Stomach (tissue), 9 donors: ENCODE measurements around the gene IDNK. TPM values are rescaled to one million over a fixed set of nuclear protein-coding genes. Genes with fewer than 3 reads are reported as not detected.
A peak's percentile ranks its signal among the peaks of the same experiment; 100 is the strongest.

ENCODE experiments used
- DNase-seq, 2 donors: peaks; one replicate each; pipeline versions ENCODE4 v3.0.0 to v3.0.0-alpha.2; 2013 to 2019
- H3K27ac ChIP-seq, 5 donors: fragments of 200-600 bp in 4 of 5; sonication (generic) in 4 of 5; one replicate each; pipeline ENCODE4 v1.5.1; 2013 to 2019; ENCODE audit warnings: mild to moderate bottlenecking in 1 of 5, moderate library complexity in 1 of 5
- H3K27me3 ChIP-seq, 3 donors: fragments of 200-600 bp; sonication (generic); one replicate each; pipeline ENCODE4 v1.5.1; 2017 to 2019; ENCODE audit warnings: mixed run types in 1 of 3
- H3K36me3 ChIP-seq, 4 donors: fragments of 200-600 bp; sonication (generic); 1 replicate in 3 of 4; 2 replicates in 1 of 4; pipeline ENCODE4 v1.5.1; 2016 to 2019
- H3K4me1 ChIP-seq, 4 donors: fragments of 200-600 bp; sonication (generic); one replicate each; pipeline ENCODE4 v1.5.1; 2016 to 2019
- H3K4me3 ChIP-seq, 4 donors: fragments of 200-600 bp; sonication (generic) in 3 of 4; one replicate each; pipeline ENCODE4 v1.5.1; 2016 to 2019; ENCODE audit warnings: mild to moderate bottlenecking in 1 of 4
- H3K9me3 ChIP-seq, 4 donors: fragments of 200-600 bp; sonication (generic); one replicate each; pipeline ENCODE4 v1.5.1; 2016 to 2019
- EP300 ChIP-seq: sonication (generic); formaldehyde crosslinking; IDR thresholded peaks from one replicate; pipeline ENCODE4 v1.6.1; 2017; ENCODE audit warnings: antibody characterized with exemption
- POLR2A ChIP-seq, 4 donors: fragments of 450-650 bp; IDR thresholded peaks; one replicate each; pipeline ENCODE4 v1.6.1; 2016; ENCODE audit warnings: antibody characterized with exemption in 4 of 4, control low read depth in 2 of 4, mild to moderate bottlenecking in 1 of 4, moderate library complexity in 1 of 4
- POLR2AphosphoS5 ChIP-seq, 3 donors: sonication (generic); formaldehyde crosslinking; IDR thresholded peaks; one replicate each; pipeline ENCODE4 v1.6.1; 2016; ENCODE audit warnings: antibody characterized with exemption in 3 of 3
- WGBS, 5 donors: extraction: QIAGEN DNeasy Blood & Tissue Kit in 3 of 5; methylation state at CpG; one replicate each; pipeline versions ENCODE4 v1.1.5 to v1.1.7; 2013 to 2018; 5-methylcytosine and 5-hydroxymethylcytosine counted together
- intact Hi-C: fragments of 100-400 bp; cut with DNase I; formaldehyde crosslinking; loops from one replicate; pipeline ENCODE4 v1.15.1; 2023; ENCODE audit warnings: low total_unique reads
- polyA plus RNA-seq, 3 donors: library from polyadenylated mRNA; stranded (reverse); fragments of 200-250 nt; gene quantifications; one replicate each; pipeline ENCODE4 v1.2.3, GENCODE V29; 2013
- total RNA-seq, 5 donors: library from RNA; depleted of rRNA; stranded (reverse); fragments of >200 nt; gene quantifications; one replicate each; pipeline versions ENCODE4 v1.1.0 to v1.2.3, GENCODE V29; 2014 to 2016
- TF ChIP-seq, protein P1 (sequence below), 7 experiments: fragments of 450-650 bp in 4 of 7; fragments of 200-600 bp in 3 of 7; sonication (generic) in 3 of 7; IDR thresholded peaks; one replicate each; pipeline ENCODE4 v1.5.1; 2016 to 2019; ENCODE audit warnings: antibody characterized with exemption in 7 of 7, control low read depth in 2 of 7, mild to moderate bottlenecking in 1 of 7
- donor health status: healthy with polysubstance abuse.
- donor health status: Bipolar disorder and iron deficiency.
- donor health status: healthy.

Gene IDNK
- total and polyA plus RNA-seq, 8 donors, result 2.6 to 24.3 (median 8.0) TPM; not detected in 1

DNA sequence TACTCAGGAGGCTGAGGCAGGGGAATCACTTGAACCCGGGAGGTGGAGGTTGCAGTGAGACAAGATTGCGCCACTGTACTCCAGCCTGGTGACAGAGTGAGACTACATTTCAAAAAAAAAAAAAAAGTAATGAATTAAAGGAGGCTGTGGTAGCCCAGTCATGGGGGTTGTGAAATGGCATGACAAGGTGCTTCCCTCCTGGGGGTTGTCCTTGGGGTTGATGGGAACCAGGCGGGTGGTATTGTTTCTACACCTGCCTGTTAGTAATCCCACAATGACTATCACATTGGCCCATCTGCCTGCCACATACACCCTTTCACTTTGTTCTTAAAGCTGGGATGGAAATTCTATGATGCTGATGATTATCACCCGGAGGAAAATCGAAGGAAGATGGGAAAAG is 5.6 kb downstream of the IDNK start:
- 88 to 96% (median 95%) methylated on average over 5 of the region's 5 CpGs for WGBS, 5 donors
- Histone ChIP-seq H3K4me3 (no peak overlapping the region), H3K27me3 (no peaks in the 10 kb centered on the region), H3K4me1 (peaks cover 8 to 18% (median 9%) of the 10 kb centered on the region in 4 donors), H3K36me3 (peaks cover 0 to 29% (median 14%) of the 10 kb centered on the region in 4 donors), H3K9me3 (no peaks in the 10 kb centered on the region), H3K27ac (no peak overlapping the region)
- no peak for TF ChIP-seq EP300
- TF ChIP-seq POLR2A (IDR thresholded peaks at IDR 0.05), result no peak
- TF ChIP-seq POLR2AphosphoS5 (IDR thresholded peaks at IDR 0.05), result no peak
- TF ChIP-seq, protein P1, sequence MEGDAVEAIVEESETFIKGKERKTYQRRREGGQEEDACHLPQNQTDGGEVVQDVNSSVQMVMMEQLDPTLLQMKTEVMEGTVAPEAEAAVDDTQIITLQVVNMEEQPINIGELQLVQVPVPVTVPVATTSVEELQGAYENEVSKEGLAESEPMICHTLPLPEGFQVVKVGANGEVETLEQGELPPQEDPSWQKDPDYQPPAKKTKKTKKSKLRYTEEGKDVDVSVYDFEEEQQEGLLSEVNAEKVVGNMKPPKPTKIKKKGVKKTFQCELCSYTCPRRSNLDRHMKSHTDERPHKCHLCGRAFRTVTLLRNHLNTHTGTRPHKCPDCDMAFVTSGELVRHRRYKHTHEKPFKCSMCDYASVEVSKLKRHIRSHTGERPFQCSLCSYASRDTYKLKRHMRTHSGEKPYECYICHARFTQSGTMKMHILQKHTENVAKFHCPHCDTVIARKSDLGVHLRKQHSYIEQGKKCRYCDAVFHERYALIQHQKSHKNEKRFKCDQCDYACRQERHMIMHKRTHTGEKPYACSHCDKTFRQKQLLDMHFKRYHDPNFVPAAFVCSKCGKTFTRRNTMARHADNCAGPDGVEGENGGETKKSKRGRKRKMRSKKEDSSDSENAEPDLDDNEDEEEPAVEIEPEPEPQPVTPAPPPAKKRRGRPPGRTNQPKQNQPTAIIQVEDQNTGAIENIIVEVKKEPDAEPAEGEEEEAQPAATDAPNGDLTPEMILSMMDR (IDR thresholded peaks at IDR 0.05), result no peak
- intact Hi-C loops, result no loop called here
- no peak for DNase-seq

DNA sequence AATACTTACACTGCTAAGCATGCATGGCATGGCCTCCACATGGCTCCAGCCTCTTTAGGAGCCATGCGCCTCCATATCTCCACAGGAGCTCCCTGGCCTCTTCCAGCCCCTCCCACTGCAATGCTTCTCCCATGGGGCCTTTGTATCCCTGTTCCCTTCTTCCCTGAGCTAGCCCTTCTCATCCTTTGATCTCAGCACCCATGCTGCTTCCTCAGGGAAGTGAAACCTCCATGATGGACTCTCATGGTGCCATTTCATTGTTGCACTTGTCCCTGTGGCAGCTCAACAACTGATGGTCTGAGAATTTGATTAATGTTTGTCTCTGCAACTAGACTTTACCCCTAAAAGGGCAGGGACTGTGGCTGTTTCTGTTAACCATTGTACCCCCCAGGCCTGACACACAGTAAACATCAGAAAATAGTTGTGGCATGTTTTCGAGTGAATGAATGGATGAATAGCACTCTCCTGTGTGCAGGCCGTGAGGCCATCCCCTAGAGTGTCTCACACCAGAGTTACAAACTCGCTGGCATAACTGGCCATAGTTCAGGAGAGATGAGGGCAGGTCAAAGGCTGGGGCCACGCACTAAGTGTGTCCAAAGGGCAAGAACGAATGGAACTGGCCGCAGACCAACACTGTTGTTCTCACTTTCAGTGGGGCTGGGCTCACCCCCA is 6.6 kb downstream of the IDNK start:
- DNase-seq, result no peak
- H3K27ac ChIP-seq, result no peak overlapping the region
- WGBS, 5 donors, result 75 to 87% (median 81%) methylated on average over 7 of the region's 7 CpGs
- no peaks in the 10 kb centered on the region for H3K9me3 ChIP-seq
- H3K36me3 ChIP-seq, result peaks cover 0 to 29% (median 14%) of the 10 kb centered on the region in 4 donors
- intact Hi-C loops, result no loop called here
- H3K4me1 ChIP-seq, result peaks cover 0 to 8% (median 0%) of the 10 kb centered on the region in 4 donors
- H3K4me3 ChIP-seq, result no peak overlapping the region
- TF ChIP-seq EP300 (no peak), POLR2AphosphoS5 (IDR thresholded peaks at IDR 0.05) (no peak), POLR2A (IDR thresholded peaks at IDR 0.05) (no peak)
- TF ChIP-seq, protein P1 (IDR thresholded peaks at IDR 0.05), result no peak
- no peaks in the 10 kb centered on the region for H3K27me3 ChIP-seq

DNA sequence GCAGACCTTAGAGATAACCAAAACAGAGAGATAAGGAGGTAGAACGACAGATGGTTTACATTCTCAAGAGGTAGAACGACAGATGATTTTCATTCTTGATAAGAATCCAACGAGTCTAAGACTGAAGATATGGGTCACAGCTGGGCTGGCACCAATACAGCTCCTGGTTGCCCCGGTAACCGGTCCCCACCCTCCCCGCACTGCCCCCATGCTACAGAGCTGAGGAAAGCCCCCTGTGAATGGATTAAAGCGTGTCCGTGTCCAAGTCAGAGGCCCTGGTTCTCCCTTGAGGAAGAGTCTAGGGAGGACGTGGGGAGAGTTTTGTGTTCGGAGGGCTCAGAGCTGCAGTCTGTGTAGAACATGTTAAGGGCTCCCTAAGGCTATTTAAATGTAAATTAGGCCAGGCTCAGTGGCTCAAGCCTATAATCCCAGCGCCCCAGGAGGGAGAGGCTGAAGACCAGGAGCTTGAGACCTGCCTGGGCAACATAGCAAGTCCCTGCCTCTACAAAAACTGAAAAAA is 8.1 kb downstream of the IDNK start:
- Histone ChIP-seq H3K36me3 (peaks cover 0 to 29% (median 14%) of the 10 kb centered on the region in 4 donors), H3K27me3 (no peaks in the 10 kb centered on the region), H3K9me3 (no peaks in the 10 kb centered on the region), H3K4me3 (no peak overlapping the region), H3K27ac (no peak overlapping the region), H3K4me1 (no peaks in the 10 kb centered on the region)
- intact Hi-C loops, result no loop called here
- TF ChIP-seq EP300 (no peak), POLR2AphosphoS5 (IDR thresholded peaks at IDR 0.05) (no peak), POLR2A (IDR thresholded peaks at IDR 0.05) (no peak)
- TF ChIP-seq, protein P1 (IDR thresholded peaks at IDR 0.05), result no peak
- WGBS, 5 donors, result 33 to 37% (median 34%) methylated on average over 11 of the region's 11 CpGs
- DNase-seq, result peak in 1 of 2 donors; percentile 18

DNA sequence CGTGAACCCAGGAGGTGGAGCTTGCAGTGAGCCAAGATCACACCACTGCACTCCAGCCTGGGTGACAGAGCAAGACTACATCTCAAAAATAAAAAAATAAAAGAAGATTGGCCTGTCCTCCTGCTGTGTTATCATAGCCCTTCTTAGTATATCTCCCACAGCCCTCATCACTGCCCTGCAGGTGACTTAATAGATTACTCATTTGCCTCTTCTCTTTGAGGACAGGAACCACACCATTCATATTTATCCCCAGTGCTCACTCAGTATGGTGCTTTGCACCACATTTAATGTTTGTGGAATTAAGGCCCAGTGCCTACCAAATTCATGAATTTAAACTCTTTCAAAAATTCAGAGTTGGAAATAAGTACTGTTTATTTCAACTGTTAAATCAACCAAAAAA is 10.3 kb downstream of the IDNK start:
- no peaks in the 10 kb centered on the region for H3K9me3 ChIP-seq
- WGBS, 5 donors, result 92 to 100% (median 100%) methylated on average over 1 of the region's 1 CpG
- intact Hi-C loops, result no loop called here
- TF ChIP-seq POLR2A (IDR thresholded peaks at IDR 0.05) (no peak), EP300 (no peak), POLR2AphosphoS5 (IDR thresholded peaks at IDR 0.05) (no peak)
- TF ChIP-seq, protein P1 (IDR thresholded peaks at IDR 0.05), result no peak
- no peak for DNase-seq
- no peak overlapping the region for H3K4me3 ChIP-seq
- no peak overlapping the region for H3K27ac ChIP-seq
- H3K4me1 ChIP-seq, result no peaks in the 10 kb centered on the region
- H3K36me3 ChIP-seq, result peaks cover 0 to 12% (median 6%) of the 10 kb centered on the region in 4 donors
- H3K27me3 ChIP-seq, result no peaks in the 10 kb centered on the region
